Hematopoietic multipotent progenitor cell treated with erythropoietin and hydrocortisone succinate and interleukin-3 and kit ligand, for 4 days (in vitro differentiated cells): Measurements from ENCODE around the gene NCAPG.

Source experiments
- DNase-seq: peaks from one replicate; pipeline ENCODE4 v3.0.0-alpha.2; 2015

The NCAPG gene

GRCh38 chr4:17810260-17811077, at the start of gene NCAPG, which contains the start of gene DCAF16:
Gene NCAPG, plus strand, starts transcription at chr4:17810979. Its CDS starts 99 bp downstream, at chr4:17811078.
Gene DCAF16, minus strand, starts transcription at chr4:17810757. Its CDS starts 6,616 bp downstream, at chr4:17804141.
- peak; percentile 100 for DNase-seq

- DNase-seq, result peak; percentile 12
These were observed 49.7 kb upstream of the NCAPG start for GRCh38 chr4:17761062-17761461.

GRCh38 chr4:17762726-17763125, 48.1 kb upstream of the NCAPG start:
- peak; percentile 58 for DNase-seq

- DNase-seq, result no peak
These were observed 47.4 kb upstream of the NCAPG start for GRCh38 chr4:17763416-17763815.

- no peak for DNase-seq
These were observed 46.8 kb upstream of the NCAPG start for GRCh38 chr4:17763931-17764330.

DNA sequence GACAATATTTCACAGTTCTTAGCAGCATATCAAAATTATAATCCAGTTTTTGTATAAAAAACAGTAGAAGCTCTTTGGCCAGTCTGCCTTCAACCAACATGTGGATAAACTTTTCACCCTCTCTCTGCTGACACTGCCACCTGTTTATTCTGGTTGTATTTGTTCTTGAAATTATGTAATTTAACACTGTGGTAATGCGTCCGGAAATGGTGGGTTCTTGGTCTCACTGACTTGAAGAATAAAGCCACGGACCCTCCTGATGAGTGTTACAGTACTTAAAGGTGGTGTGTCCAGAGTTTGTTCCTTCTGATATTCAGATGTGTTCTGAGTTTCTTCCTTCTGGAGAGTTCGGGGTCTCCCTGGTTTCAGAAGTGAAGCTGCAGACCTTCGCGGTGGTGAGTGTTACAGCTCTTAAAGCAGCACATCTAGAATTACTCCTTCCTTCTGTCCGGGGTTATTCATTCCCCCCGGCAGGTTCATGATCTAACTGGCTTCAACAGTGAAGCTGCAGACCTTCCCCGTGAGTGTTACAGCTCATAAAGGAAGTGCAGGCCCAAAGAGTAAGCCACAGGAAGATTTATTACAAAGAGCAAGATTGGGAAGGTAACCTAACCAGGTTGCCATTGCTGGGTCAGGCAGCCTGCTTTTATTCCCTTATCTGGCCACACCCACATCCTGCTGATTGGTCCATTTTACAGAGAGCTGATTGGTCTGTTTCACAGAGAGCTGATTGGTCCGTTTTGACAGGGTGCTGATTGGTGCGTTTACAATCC, 45.1 kb upstream of the NCAPG start:
- peak; percentile 56 for DNase-seq

- DNase-seq, result no peak
These were observed 43.8 kb upstream of the NCAPG start for GRCh38 chr4:17766826-17767458.

DNA sequence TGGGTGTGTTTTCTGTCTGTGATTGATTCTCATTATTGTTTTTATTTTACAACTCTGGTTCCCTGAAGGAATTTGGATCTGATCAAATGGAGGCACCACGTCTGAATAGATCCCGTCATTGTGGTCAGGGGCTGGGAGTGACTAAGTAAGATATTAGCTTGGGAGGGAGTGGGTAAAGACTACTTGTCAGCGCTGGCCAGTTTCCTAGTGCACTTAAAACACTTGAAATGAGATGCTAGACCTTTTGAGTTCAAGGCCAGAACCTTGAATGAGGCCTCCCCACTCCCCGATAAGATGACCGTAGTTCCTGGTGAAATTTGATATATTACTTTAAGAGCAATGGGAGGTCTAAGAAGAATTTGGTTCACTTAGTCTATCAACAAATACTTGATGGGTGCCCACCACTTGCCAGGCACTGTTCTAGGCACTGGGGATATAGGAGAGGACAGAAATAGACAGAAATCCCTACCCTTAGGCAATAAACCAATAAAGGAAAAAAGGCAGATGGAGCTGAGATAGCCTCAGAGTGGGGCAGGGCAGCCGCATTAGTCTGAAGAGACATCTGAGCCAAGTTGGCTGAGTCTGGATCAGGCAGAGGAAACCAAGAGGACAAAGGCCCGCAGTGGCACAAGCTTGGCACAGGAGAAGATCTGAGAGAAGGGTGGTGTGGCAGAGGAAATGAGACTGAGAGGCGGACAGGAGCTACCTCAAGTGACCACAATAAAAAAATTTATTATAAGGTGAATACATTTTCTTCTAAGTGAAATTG, 41.2 kb upstream of the NCAPG start:
- DNase-seq, result no peak

GRCh38 chr4:17770845-17771244, 39.9 kb upstream of the NCAPG start:
- no peak for DNase-seq

GRCh38 chr4:17771284-17771908, 39.4 kb upstream of the NCAPG start:
- no peak for DNase-seq

- DNase-seq, result peak; percentile 33
These were observed 37.6 kb upstream of the NCAPG start for GRCh38 chr4:17773135-17773698.

DNA sequence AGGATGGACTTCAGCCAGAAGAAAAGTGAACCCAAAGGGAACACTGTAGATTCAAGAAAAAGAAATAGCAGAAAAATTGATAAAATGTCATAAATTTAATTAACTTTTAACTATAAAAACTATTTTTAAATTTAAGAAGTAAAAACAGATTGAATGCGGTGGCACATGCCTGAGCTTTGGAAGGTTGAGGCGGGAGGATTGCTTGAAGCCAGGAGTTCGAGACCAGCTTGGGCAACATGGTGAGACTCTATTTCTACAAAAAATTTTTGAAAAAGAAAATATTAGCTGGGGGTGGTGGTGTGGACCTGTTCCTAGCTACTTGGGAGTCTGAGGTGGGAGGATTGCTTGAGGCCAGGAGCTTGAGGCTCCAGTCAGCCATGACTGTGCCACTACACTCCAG, 32.3 kb upstream of the NCAPG start:
- no peak for DNase-seq

DNA sequence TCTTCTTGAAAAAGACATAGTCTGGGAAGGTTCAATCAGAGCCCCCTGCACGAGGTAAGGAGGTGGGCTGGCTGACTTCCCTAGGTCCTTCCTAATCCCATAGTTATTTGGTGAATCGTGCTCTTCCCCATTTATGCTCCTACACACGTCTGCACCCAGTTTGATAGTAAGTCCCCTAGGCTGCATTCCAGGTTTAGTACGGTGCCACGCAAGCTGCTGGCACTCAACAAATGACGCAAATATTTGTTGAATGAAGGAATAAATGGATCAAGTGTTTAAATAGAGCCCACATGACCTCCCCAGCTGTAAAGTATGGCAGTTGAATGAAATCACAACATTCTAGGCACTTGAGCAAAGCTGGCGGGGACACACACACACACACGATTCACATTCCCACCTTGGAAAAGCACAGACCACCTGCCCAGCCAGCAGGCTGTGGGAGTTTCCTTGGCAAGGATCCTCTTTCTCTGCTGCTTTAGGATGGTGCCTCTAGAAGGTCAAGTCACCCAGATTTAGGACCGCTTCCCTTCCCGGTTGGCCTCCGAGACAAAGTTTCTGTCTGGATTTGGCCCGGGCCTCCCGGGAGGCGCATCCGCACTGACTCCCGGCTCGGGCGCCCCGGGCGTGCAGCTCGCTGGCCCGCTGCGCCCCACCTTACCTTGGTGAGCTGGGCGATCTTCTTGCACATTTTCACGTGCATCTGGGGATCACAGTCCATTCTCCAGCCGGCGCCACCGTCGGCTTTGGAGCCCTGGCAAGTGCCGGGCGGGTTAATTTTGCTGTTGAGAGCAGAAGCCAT, 30.1 kb upstream of the NCAPG start:
- peak; percentile 37 for DNase-seq

DNA sequence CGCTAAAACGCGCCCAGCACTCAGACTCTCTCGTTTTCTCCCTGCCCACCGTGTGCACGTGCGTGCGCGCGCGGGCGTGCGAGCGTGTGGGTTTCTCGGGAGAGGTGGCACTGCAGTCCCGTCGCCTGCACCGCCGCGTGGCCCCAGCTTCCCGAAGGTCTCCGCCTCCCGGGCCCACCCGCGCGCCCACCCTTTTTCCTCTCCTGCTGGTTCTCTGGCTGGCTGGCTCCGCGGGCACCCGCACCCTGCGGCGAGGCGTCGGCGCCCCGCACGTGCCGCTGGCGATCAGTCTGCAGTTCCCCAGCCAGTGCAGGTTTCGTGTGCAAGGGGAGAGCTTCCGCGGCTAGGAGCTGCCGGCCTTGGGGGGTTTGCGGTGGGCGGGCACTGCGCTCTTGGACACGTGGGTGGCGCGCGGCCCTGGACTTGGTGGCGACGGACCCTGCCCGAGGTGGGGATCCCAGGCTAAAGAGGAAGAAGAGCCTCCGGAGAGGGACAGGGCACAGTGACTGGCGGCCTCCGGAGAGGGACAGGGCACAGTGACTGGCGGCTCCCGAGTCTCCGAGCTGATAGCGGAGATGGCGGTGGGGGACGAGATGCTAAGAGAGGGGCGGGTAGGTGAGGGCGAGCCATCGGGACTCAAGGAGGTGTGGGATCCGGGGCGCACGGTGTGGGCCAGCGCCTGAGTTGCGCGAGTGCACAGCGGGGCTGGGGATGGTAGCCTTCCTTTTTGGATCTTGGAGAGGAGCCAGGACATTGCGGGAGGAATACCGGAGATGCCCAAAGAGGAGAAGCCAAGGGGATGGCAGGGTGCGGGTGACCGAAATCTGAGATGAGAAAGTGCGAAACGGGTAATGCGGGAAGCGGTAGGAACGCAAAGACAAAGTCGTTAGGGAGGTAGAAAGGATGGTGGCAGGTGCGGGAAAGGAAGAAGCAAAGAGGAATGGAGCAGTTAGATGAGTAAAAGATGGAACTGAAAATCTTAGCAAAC, 29.2 kb upstream of the NCAPG start, which contains the start of gene FAM184B:
FAM184B (minus strand) TSS at position 322 of the 988 bp plus-strand sequence. CDS start 322 bp downstream, outside the sequence.
- peak; percentile 56 for DNase-seq

GRCh38 chr4:17785858-17786257, 24.9 kb upstream of the NCAPG start:
- no peak for DNase-seq

DNA sequence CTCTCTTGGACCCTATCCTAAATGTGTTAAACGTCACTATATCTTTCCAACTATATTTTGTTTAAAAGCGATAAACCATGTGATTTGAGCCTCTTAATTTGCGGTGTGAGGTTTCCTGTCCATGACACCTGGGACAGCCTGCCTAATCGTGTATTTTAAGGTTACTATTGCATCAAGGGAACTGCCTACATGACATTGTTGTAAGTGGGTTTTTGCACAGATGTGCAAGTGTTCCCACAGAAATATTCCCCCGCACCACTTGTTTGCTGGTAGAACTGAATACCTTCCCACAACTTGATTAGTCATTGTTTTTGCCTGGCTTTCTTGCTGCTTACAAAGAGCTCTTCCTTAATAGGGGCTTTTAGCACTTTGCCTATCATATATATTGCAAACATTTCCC, 24.2 kb upstream of the NCAPG start:
- peak; percentile 35 for DNase-seq

- DNase-seq, result no peak
These were observed 23.5 kb upstream of the NCAPG start for GRCh38 chr4:17787315-17787714.

DNA sequence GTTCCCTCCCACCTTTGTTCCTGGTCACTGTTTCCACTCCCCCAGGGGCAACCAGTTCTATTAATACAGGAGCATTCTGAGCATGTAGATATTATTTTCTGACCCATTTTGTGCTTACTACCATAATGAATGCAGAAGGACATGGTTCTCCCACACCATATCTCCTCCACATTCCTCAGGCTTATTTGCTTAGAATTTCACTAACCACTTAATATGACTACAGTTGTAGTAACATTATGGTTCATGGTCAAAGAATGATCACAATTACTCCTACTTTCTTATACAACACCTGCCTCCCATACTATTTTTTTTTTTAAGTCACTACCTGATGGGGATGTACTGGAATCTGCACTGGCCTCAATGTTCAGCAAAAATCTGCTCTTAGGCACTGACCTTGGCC, 21.8 kb upstream of the NCAPG start:
- DNase-seq, result no peak

DNA sequence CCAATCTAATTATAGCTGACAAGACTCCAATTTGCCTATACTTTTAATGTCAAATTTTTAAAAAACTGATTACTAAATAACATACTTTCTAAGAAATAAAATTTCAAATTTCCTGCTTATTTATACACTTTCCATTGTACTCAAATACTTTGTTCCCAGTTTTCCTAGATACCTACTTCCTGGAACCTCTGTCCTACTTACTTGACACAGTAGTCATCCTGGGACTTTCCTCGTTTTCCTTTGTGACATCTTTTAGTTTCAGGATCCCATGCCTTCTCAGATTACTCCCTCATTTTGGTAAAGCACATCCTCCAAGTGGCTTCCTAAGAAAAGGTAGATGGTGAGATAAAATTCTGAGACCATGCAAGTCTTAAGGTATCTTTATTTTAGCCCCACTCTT, 16.0 kb upstream of the NCAPG start:
- DNase-seq, result no peak

DNA sequence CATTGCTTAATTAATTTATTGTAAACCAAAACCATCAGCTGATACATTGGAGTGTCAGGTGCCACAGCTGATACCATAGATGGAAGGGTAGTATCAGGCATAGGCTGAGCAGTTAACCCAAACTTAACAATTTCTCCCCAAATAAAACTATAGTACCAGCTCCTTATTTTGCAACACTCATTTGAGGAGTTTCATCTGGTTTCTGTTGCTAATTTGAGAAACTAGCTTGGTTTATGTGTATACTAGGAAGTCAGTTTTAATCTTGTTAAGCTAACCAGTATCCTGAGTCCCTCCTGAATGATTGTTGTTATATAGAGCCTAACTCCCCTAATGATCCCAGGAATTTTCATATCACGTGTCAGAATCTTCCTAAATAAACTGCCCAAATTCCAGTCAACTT, 13.0 kb upstream of the NCAPG start:
- no peak for DNase-seq
